Natural killer cell (primary cell): ENCODE measurements around the gene GTF2IRD1. TPM values are rescaled to one million over a fixed set of nuclear protein-coding genes. Genes with fewer than 3 reads are reported as not detected.
A peak's percentile ranks its signal among the peaks of the same experiment; 100 is the strongest.

Experiments used
- ATAC-seq, 3 donors: fragments of 150-1000 bp in 2 of 3; fragments of 200-7000 bp in 1 of 3; cut with Tn5 transposase; 1 replicate in 1 of 3; 2 replicates in 2 of 3; pipeline ENCODE4 v1.10.0; 2021; ENCODE audit warnings: mild to moderate bottlenecking in 2 of 3, moderate library complexity in 2 of 3
- DNase-seq, 2 donors: peaks; one replicate each; pipeline versions ENCODE4 v3.0.0 to v3.0.0-alpha.2; 2013 to 2021; ENCODE audit warnings: mixed read lengths in 1 of 2
- H3K27ac ChIP-seq: one replicate; pipeline ENCODE4 v1.5.1; 2013; ENCODE audit warnings: mild to moderate bottlenecking, low read length
- H3K27me3 ChIP-seq: one replicate; pipeline ENCODE4 v1.6.1; 2013; ENCODE audit warnings: low read length; ENCODE audit not compliant: control insufficient read depth, insufficient read depth
- H3K36me3 ChIP-seq: one replicate; pipeline ENCODE4 v1.6.1; 2013; ENCODE audit warnings: low read length; ENCODE audit not compliant: control insufficient read depth, insufficient read depth
- H3K4me1 ChIP-seq: one replicate; pipeline ENCODE4 v1.6.1; 2013; ENCODE audit warnings: low read length; ENCODE audit not compliant: control insufficient read depth, insufficient read depth
- H3K4me3 ChIP-seq: one replicate; pipeline ENCODE4 v1.5.1; 2013; ENCODE audit warnings: low read length
- H3K9me3 ChIP-seq: one replicate; pipeline ENCODE4 v1.6.1; 2013; ENCODE audit warnings: low read length; ENCODE audit not compliant: control insufficient read depth, insufficient read depth
- H3K27ac Mint-ChIP-seq, 2 donors: one replicate each; pipeline ENCODE4 v1.8.0; 2022; ENCODE audit warnings: mild to moderate bottlenecking in 2 of 2, mixed read lengths in 2 of 2, moderate library complexity in 1 of 2
- H3K27me3 Mint-ChIP-seq, 2 donors: one replicate each; pipeline ENCODE4 v1.8.0; 2022; ENCODE audit warnings: low read depth in 2 of 2, mixed read lengths in 2 of 2
- H3K36me3 Mint-ChIP-seq: one replicate; pipeline ENCODE4 v1.8.0; 2022; ENCODE audit warnings: mixed read lengths
- H3K4me1 Mint-ChIP-seq, 2 donors: one replicate each; pipeline ENCODE4 v1.8.0; 2022; ENCODE audit warnings: mixed read lengths in 2 of 2
- H3K4me3 Mint-ChIP-seq: one replicate; pipeline ENCODE4 v1.8.0; 2022; ENCODE audit warnings: mild to moderate bottlenecking, moderate library complexity, mixed read lengths
- H3K9me3 Mint-ChIP-seq, 2 donors: one replicate each; pipeline ENCODE4 v1.8.0; 2022; ENCODE audit warnings: mixed read lengths in 2 of 2
- WGBS: methylation state at CpG from one replicate; pipeline ENCODE4 v1.1.7; 2013; ENCODE audit warnings: missing lambda C conversion rate; ENCODE audit not compliant: insufficient coverage; 5-methylcytosine and 5-hydroxymethylcytosine counted together
- intact Hi-C: fragments of 100-400 bp; cut with micrococcal nuclease; formaldehyde crosslinking; loops from one replicate; pipeline ENCODE4 v1.14.2; 2022
- total RNA-seq, 4 donors: library from RNA; stranded (reverse); fragments of 120-200 nt in 1 of 4; gene quantifications; one replicate each; pipeline versions ENCODE4 v1.2.3 to v1.2.4, GENCODE V29; 2013 to 2022
- TF ChIP-seq, protein P1 (sequence below): fragments of 200-600 bp; IDR thresholded peaks from one replicate; pipeline ENCODE4 v1.8.0; 2022; ENCODE audit warnings: antibody characterized with exemption

GTF2IRD1 gene
- total RNA-seq, 3 donors from 2014 or later (not counting 1 experiment from before 2014, with no cell fraction given): not detected

DNA sequence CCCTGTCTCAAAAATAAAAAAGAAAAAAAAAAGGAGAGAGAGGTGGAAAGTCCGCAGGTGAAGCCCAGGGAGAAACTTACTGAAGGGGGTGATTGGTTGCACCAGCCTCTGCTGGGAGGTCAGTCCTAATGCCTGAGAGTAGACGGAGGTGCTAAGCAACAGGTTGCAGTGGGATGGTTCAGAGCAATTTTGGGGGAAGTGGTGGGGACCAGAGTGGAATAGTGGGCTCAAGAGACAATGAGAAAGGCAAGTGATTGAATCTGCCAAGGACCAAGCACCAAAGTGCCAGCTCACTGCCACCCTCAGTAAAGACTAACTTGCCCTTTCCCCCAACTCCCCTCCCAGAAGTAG, 113.6 kb downstream of the GTF2IRD1 start:
- intact Hi-C loops: no loop called here
- H3K4me3 Mint-ChIP-seq: peak overlapping the region; percentile 17
- Histone ChIP-seq H3K4me1 (no peaks in the 10 kb centered on the region), H3K36me3 (no peaks in the 10 kb centered on the region), H3K27ac (no peak overlapping the region), H3K9me3 (no peaks in the 10 kb centered on the region), H3K4me3 (no peak overlapping the region), H3K27me3 (no peaks in the 10 kb centered on the region)
- no peaks in the 10 kb centered on the region for H3K36me3 Mint-ChIP-seq
- no peak for ATAC-seq
- no peak overlapping the region for H3K27ac Mint-ChIP-seq
- no peaks in the 10 kb centered on the region for H3K9me3 Mint-ChIP-seq
- peaks cover 0 to 5% of the 10 kb centered on the region in 2 donors for H3K4me1 Mint-ChIP-seq
- TF ChIP-seq, protein P1, sequence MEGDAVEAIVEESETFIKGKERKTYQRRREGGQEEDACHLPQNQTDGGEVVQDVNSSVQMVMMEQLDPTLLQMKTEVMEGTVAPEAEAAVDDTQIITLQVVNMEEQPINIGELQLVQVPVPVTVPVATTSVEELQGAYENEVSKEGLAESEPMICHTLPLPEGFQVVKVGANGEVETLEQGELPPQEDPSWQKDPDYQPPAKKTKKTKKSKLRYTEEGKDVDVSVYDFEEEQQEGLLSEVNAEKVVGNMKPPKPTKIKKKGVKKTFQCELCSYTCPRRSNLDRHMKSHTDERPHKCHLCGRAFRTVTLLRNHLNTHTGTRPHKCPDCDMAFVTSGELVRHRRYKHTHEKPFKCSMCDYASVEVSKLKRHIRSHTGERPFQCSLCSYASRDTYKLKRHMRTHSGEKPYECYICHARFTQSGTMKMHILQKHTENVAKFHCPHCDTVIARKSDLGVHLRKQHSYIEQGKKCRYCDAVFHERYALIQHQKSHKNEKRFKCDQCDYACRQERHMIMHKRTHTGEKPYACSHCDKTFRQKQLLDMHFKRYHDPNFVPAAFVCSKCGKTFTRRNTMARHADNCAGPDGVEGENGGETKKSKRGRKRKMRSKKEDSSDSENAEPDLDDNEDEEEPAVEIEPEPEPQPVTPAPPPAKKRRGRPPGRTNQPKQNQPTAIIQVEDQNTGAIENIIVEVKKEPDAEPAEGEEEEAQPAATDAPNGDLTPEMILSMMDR: no peak
- WGBS: 92% methylated on average over 2 of the region's 2 CpGs
- H3K27me3 Mint-ChIP-seq: peaks cover 0 to 3% of the 10 kb centered on the region in 2 donors
- no peak for DNase-seq

DNA sequence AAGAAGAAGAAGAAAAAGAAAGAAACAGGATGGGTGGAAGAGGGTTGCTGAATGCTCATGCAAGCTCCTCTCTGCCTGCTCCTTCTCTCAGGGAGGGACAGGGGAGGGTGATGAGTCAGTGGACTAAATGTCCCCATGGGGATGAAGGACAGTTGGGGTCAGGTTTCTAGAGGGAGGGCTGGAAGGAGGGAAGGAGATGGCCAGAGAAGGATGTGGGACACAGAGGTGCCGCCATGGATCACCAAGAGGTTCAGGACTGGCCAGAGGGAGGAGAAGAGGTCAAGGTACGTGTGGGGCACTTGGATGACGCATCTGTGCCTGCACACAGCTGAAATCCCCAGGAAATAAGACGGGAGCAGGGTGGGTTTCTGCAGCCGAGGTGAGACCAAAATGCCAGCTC, 115.0 kb downstream of the GTF2IRD1 start:
- no peak for DNase-seq
- no peak overlapping the region for H3K27ac Mint-ChIP-seq
- H3K4me1 ChIP-seq: no peaks in the 10 kb centered on the region
- intact Hi-C loops: no loop called here
- H3K9me3 Mint-ChIP-seq: no peaks in the 10 kb centered on the region
- H3K27me3 Mint-ChIP-seq: peaks cover 0 to 3% of the 10 kb centered on the region in 2 donors
- ATAC-seq: no peak
- H3K36me3 ChIP-seq: no peaks in the 10 kb centered on the region
- H3K36me3 Mint-ChIP-seq: no peaks in the 10 kb centered on the region
- H3K4me1 Mint-ChIP-seq: peaks cover 0 to 5% of the 10 kb centered on the region in 2 donors
- H3K27ac ChIP-seq: no peak overlapping the region
- no peak overlapping the region for H3K4me3 Mint-ChIP-seq
- TF ChIP-seq, protein P1: no peak
- H3K27me3 ChIP-seq: no peaks in the 10 kb centered on the region
- H3K9me3 ChIP-seq: no peaks in the 10 kb centered on the region
- 67% methylated on average over 5 of the region's 5 CpGs for WGBS
- no peak overlapping the region for H3K4me3 ChIP-seq

DNA sequence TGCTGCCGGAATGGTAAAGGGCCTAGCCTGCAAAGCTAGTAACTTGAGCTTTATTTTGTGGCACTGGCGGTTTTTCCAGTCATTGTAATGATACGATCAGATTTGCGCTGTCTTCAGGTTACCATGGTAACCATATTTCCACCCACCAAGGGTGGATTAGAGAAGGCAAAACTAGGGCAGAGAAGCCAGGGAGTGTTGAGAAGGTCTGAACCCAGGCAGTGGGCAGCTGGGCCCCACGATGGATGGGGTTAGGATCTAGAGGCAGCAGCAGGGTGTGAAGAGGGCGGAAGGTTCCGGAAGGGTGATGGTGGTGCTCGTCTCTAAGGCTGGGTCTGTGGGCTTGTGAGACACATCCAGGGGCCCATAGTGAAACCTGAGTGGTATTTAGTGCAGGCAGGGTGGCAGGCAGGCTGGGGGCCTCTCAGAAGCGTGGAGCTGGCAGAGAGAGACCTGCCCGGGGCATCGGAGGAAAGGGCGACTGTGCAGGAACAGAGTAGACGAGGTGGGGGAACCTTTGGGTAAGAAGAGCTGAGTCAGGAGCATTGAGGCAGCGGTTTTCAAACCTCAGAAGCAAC, 115.9 kb downstream of the GTF2IRD1 start:
- intact Hi-C loops: no loop called here
- no peaks in the 10 kb centered on the region for H3K27me3 ChIP-seq
- no peak overlapping the region for H3K4me3 Mint-ChIP-seq
- H3K9me3 ChIP-seq: no peaks in the 10 kb centered on the region
- H3K36me3 Mint-ChIP-seq: no peaks in the 10 kb centered on the region
- H3K36me3 ChIP-seq: no peaks in the 10 kb centered on the region
- no peaks in the 10 kb centered on the region for H3K4me1 ChIP-seq
- DNase-seq (peak in 1 of 2 donors; percentile 47), ATAC-seq (peak in 1 of 3 donors; percentile 26)
- H3K4me3 ChIP-seq: no peak overlapping the region
- peak overlapping the region in 1 of 2 donors; percentile 21 for H3K27ac Mint-ChIP-seq
- H3K4me1 Mint-ChIP-seq: peaks cover 0 to 5% of the 10 kb centered on the region in 2 donors
- TF ChIP-seq, protein P1: no peak
- 66% methylated on average over 14 of the region's 14 CpGs for WGBS
- peaks cover 0 to 3% of the 10 kb centered on the region in 2 donors for H3K27me3 Mint-ChIP-seq
- no peaks in the 10 kb centered on the region for H3K9me3 Mint-ChIP-seq
- H3K27ac ChIP-seq: no peak overlapping the region
